ENCODE results near the gene CLCN5. TPM values are rescaled to one million over a fixed set of nuclear protein-coding genes. Genes with fewer than 3 reads are reported as not detected.
A peak's percentile ranks its signal among the peaks of the same experiment; 100 is the strongest.

Gene CLCN5
- total RNA-seq, 1 donor from 2014 or later = 8.7 TPM

GRCh38 chrX:49912086-49912485 lies 10.3 kb upstream of the CLCN5 start:
- H3K9ac ChIP-seq = no peak overlapping the region
- H4K20me1 ChIP-seq (ENCODE audit: low read depth) = no peaks in the 10 kb centered on the region
- no peaks in the 10 kb centered on the region for H3K27me3 Mint-ChIP-seq (ENCODE audit: insufficient read depth, low read depth)
- DNase-seq (ENCODE audit: low spot score) = no peak
- no peak overlapping the region for H3K4me3 ChIP-seq
- H3K27ac ChIP-seq = no peak overlapping the region
- no peaks in the 10 kb centered on the region for H3K4me1 ChIP-seq
- H3K36me3 ChIP-seq = no peaks in the 10 kb centered on the region
- no peak overlapping the region for H3K4me3 Mint-ChIP-seq
- TF ChIP-seq CTCF (IDR thresholded peaks at IDR 0.05) (no peak), EZH2 (IDR thresholded peaks at IDR 0.05) (no peak), EZH2phosphoT487 (IDR thresholded peaks at IDR 0.05) (no peak)
- H3K79me2 ChIP-seq (ENCODE audit: low read depth) = no peaks in the 10 kb centered on the region
- H3F3A ChIP-seq (ENCODE audit: low read depth) = no peaks in the 10 kb centered on the region
- no peak overlapping the region for H2AFZ ChIP-seq (replicated peaks)
- H3K27ac Mint-ChIP-seq = no peak overlapping the region
- no peaks in the 10 kb centered on the region for H3K36me3 Mint-ChIP-seq
- no peaks in the 10 kb centered on the region for H3K9me3 ChIP-seq (ENCODE audit: low read depth)
- no peak overlapping the region for H3K4me2 ChIP-seq
- no peaks in the 10 kb centered on the region for H3K4me1 Mint-ChIP-seq
- no peaks in the 10 kb centered on the region for H3K27me3 ChIP-seq
- peaks cover 3% of the 10 kb centered on the region for H3K9me3 Mint-ChIP-seq

GRCh38 chrX:49912861-49913260 lies 9.5 kb upstream of the CLCN5 start:
- peaks cover 3% of the 10 kb centered on the region for H3K9me3 Mint-ChIP-seq
- DNase-seq (ENCODE audit: low spot score) = no peak
- no peaks in the 10 kb centered on the region for H3K4me1 ChIP-seq
- no peaks in the 10 kb centered on the region for H3K4me1 Mint-ChIP-seq
- H4K20me1 ChIP-seq (ENCODE audit: low read depth) = no peaks in the 10 kb centered on the region
- H3K9ac ChIP-seq = no peak overlapping the region
- TF ChIP-seq CTCF (IDR thresholded peaks at IDR 0.05) = no peak
- TF ChIP-seq EZH2 (IDR thresholded peaks at IDR 0.05) = no peak
- TF ChIP-seq EZH2phosphoT487 (IDR thresholded peaks at IDR 0.05) = no peak
- no peaks in the 10 kb centered on the region for H3K27me3 ChIP-seq
- no peaks in the 10 kb centered on the region for H3K27me3 Mint-ChIP-seq (ENCODE audit: insufficient read depth, low read depth)
- H2AFZ ChIP-seq (replicated peaks) = no peak overlapping the region
- no peaks in the 10 kb centered on the region for H3K36me3 Mint-ChIP-seq
- H3F3A ChIP-seq (ENCODE audit: low read depth) = no peaks in the 10 kb centered on the region
- H3K27ac ChIP-seq = no peak overlapping the region
- no peak overlapping the region for H3K4me3 Mint-ChIP-seq
- H3K4me2 ChIP-seq = no peak overlapping the region
- no peak overlapping the region for H3K27ac Mint-ChIP-seq
- H3K36me3 ChIP-seq = no peaks in the 10 kb centered on the region
- no peaks in the 10 kb centered on the region for H3K9me3 ChIP-seq (ENCODE audit: low read depth)
- no peaks in the 10 kb centered on the region for H3K79me2 ChIP-seq (ENCODE audit: low read depth)
- H3K4me3 ChIP-seq = no peak overlapping the region

- TF ChIP-seq CTCF (IDR thresholded peaks at IDR 0.05) (peak; percentile 83), EZH2 (IDR thresholded peaks at IDR 0.05) (no peak), EZH2phosphoT487 (IDR thresholded peaks at IDR 0.05) (no peak)
- no peaks in the 10 kb centered on the region for H3K27me3 ChIP-seq
- H3K4me3 ChIP-seq = no peak overlapping the region
- H3F3A ChIP-seq (ENCODE audit: low read depth) = no peaks in the 10 kb centered on the region
- peak; percentile 61 for DNase-seq (ENCODE audit: low spot score)
- H3K9ac ChIP-seq = no peak overlapping the region
- no peaks in the 10 kb centered on the region for H3K4me1 ChIP-seq
- no peak overlapping the region for H3K27ac ChIP-seq
- peaks cover 5% of the 10 kb centered on the region for H3K27me3 Mint-ChIP-seq (ENCODE audit: insufficient read depth, low read depth)
- H3K36me3 ChIP-seq = no peaks in the 10 kb centered on the region
- no peak overlapping the region for H2AFZ ChIP-seq (replicated peaks)
- H3K4me3 Mint-ChIP-seq = no peak overlapping the region
- H3K4me2 ChIP-seq = no peak overlapping the region
- no peaks in the 10 kb centered on the region for H3K36me3 Mint-ChIP-seq
- H3K9me3 ChIP-seq (ENCODE audit: low read depth) = no peaks in the 10 kb centered on the region
- H3K79me2 ChIP-seq (ENCODE audit: low read depth) = no peaks in the 10 kb centered on the region
- peaks cover 3% of the 10 kb centered on the region for H3K4me1 Mint-ChIP-seq
- H3K27ac Mint-ChIP-seq = no peak overlapping the region
- H4K20me1 ChIP-seq (ENCODE audit: low read depth) = no peaks in the 10 kb centered on the region
- no peaks in the 10 kb centered on the region for H3K9me3 Mint-ChIP-seq
Observed at GRCh38 chrX:49915361-49916222, 6.8 kb upstream of the CLCN5 start.
